HG03108 (cell line): Measurements from ENCODE around the gene ANO8.
"Not testable (repeated sequence)": the region's sequence is repeated elsewhere in the genome, so short reads cannot be mapped to it uniquely, and the experiment has no call there.

Source experiments
- ATAC-seq: cut with Tn5 transposase; IDR thresholded peaks from one replicate; pipeline ENCODE4 v1.9.1; 2021; ENCODE audit warnings: moderate library complexity; ENCODE audit not compliant: unreplicated experiment

Gene ANO8

DNA sequence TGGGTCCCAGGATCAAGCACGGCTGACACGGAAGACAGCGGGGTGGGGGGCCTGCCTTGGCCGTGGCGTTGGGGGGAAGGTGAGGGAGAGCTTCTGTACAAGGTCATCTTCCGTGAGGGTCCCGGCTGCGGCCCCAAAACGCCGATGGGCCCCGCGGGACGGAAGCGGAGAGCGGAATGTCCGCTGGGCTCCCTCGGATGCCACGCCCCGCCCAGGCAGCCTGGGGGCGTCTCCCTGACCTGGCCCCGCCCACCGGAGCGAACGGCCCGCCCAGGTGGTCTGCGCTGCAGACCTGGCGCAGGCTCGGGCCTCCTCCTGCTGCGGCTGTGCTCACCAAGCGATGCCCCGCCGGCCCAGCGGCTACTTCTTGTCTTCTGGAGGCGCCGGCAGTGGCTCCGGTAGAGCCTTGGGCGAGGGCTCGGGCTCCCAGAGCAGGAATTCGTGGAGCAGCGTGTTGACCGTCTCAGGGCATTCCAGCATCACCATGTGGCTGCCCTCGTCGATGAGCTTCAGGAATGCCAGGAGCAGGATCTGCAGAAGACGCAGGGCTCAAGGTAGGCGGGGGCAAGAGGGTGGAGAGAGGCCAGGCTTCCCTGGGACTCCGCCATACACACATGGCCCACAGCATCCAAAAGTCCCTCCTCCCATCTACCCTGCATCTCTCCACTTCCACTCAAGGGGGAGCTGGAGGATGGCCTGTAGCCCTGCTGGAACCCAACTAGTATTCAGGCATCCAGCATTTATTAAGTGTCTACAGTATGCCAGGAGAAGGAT, 42.2 kb downstream of the ANO8 start:
- peak; percentile 81 for ATAC-seq

DNA sequence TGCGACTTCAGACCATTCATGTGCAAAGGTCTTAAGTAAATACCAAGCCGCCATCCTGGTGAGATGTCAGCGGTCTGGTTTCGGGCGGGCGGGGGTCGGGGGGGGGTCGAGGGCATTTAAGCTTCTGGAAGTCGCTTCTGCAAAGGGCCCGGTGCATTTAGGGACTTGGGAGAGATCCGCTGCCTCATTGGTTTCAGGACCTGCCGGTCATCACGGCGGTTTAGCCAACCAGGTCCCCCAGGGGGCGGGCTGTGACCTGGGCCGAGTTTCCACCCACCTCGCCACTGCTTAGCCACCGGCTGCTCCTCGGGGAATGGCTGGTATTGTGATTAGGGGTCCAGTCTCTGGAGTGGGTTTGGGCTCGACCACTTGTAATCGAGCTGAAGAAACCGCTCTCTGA, 45.2 kb downstream of the ANO8 start:
- ATAC-seq = no peak

- no peak for ATAC-seq
Measured at GRCh38 chr19:17286752-17287151, 47.9 kb downstream of the ANO8 start.

GRCh38 chr19:17286263-17286662, 48.4 kb downstream of the ANO8 start:
- ATAC-seq = no peak

GRCh38 chr19:17285415-17286135, 49.1 kb downstream of the ANO8 start:
- ATAC-seq = no peak

DNA sequence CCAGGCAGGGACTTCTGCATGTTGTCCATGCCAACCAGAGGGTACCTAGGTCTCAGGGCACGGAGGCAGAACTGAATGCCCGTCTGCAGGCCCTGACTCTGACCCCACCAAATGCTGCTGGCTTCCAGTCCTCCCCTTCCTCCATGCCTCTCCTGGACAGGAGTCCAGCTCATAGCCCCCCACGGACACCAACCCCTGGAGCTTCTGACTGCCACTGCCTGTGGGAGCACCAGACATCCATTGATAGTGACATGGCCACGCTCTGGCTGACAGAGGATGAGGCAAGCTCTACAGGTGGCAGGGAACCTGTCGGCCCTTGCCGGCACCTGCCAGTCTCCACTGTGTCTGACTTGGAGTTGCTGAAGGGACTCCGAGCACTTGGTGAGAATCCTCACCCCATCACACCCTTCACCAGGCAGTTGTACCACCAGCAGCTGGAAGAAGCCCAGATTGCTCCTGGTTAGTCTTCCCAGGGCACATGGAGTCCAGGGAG, 51.1 kb downstream of the ANO8 start:
- ATAC-seq = no peak

DNA sequence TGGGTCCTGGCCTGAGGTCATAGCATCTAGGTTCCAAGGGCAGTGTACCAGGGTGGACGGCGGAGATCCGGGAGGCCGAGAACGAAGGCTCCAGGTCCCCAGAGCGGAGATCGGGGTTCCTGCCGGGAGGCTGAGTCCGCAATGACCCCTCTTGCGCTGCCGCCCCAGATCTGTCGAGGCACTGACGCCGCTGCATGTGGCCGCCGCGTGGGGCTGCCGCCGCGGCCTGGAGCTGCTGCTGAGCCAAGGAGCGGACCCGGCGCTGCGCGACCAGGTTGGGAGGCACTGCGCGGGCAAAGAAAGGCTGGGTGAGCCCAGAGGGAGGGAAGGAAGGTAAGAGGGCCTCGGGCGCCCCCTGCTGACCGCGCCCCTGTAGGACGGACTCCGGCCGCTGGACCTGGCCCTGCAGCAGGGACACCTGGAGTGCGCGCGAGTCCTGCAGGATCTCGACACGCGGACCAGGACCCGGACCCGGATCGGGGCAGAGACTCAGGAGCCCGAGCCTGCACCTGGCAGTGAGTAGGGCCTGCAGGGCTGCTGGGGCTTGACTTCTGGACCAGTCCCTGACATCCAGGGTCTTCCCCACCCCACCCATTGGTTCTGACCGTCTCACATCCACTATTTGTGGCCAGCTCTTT, 52.0 kb downstream of the ANO8 start:
- peak; percentile 62 for ATAC-seq

DNA sequence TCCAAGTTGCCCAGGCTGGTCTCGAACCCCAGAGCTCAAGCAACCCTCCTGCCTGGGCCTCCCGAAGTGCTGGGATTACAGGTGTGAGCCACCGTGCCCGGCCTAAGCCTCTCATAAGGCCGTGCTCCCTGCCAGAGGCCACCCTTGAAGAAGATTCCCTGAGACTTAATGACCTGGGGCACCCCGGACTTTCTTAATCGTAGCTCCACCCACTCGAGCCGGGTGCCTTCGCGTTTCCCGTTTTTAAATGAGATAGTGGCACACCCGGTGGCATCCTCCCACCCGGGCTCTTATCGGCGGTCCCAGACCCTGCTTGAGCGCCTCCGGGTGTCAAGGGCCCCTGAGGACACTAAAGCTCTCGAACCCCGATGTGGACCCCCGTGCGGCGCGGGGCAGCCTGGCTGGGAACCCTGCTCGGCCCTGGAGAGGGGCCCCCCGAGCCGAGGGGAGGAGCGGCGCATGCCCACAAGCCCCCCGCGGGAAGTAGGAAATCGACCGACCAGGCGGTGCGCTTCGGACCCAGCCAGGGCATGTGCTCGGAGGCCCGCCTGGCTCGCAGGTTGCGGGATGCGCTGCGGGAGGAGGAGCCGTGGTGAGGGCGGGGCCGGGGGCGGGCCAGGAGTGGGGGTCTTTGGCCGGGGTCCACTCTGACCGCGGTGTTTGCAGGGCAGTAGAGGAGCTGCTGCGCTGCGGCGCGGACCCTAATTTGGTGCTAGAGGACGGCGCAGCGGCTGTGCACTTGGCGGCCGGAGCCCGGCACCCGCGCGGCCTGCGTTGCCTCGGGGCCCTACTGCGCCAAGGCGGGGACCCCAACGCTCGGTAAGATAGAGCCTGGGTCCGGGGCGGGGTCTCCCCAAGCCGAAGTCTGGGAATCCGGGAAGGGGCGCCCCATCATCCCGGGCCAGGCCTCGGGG, 53.0 kb downstream of the ANO8 start, which contains the start of gene ANKLE1:
Gene ANKLE1, plus strand, starts transcription at position 511 of the 914 bp plus-strand sequence. Its CDS starts 20 bp downstream, at position 531.
- ATAC-seq = no peak

DNA sequence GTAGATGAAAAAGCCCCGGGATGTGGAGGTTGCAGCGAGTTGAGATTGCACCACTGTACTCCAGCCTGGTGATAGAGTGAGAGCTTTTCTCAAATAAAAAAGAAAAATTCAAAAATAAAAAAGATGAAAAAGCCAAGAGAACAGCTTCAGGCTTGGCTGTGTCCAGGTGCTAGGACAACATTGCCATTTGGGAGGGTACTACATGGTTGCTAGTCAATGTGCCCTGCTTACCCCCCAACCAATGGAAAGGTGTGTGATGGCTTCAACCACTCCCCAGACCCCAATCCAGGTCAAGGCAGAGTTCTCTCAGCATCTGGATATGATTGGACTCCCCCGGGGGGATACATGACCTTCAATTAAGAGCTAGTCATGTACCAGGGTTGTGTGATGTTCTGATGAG, 55.2 kb downstream of the ANO8 start:
- ATAC-seq = no peak

- no peak for ATAC-seq
Measured at GRCh38 chr19:17275441-17276175, 59.0 kb downstream of the ANO8 start.

GRCh38 chr19:17274892-17275291, 59.8 kb downstream of the ANO8 start:
- ATAC-seq = not testable (repeated sequence)
